ENCODE data around the gene ACOT8. TPM values are rescaled to one million over a fixed set of nuclear protein-coding genes. Genes with fewer than 3 reads are reported as not detected.

The ACOT8 gene
- total RNA-seq, 4 donors from 2014 or later: 56.9 to 93.8 (median 78.3) TPM

- no peak for DNase-seq
- Histone ChIP-seq H3K27me3 (no peaks in the 10 kb centered on the region), H3K4me1 (no peaks in the 10 kb centered on the region), H3K4me3 (no peak overlapping the region), H3K27ac (no peak overlapping the region), H3K9me3 (no peaks in the 10 kb centered on the region), H3K36me3 (peaks cover 0 to 56% (median 0%) of the 10 kb centered on the region in 3 donors)
- TF ChIP-seq CTCF (IDR thresholded peaks at IDR 0.05) (no peak), POLR2A (IDR thresholded peaks at IDR 0.05) (no peak)
Measured at GRCh38 chr20:45899046-45899835, 42.0 kb upstream of the ACOT8 start.

- TF ChIP-seq CTCF (IDR thresholded peaks at IDR 0.05): no peak
- no peak for TF ChIP-seq POLR2A (IDR thresholded peaks at IDR 0.05)
- Histone ChIP-seq H3K27me3 (no peaks in the 10 kb centered on the region), H3K4me1 (peaks cover 0 to 4% (median 1%) of the 10 kb centered on the region in 4 donors), H3K36me3 (peaks cover 0 to 60% (median 0%) of the 10 kb centered on the region in 3 donors), H3K27ac (no peak overlapping the region), H3K9me3 (no peaks in the 10 kb centered on the region), H3K4me3 (no peak overlapping the region)
- no peak for DNase-seq
Measured at GRCh38 chr20:45898285-45898684, 41.1 kb upstream of the ACOT8 start.

GRCh38 chr20:45897692-45898091, 40.5 kb upstream of the ACOT8 start:
- TF ChIP-seq CTCF (IDR thresholded peaks at IDR 0.05): no peak
- no peak for TF ChIP-seq POLR2A (IDR thresholded peaks at IDR 0.05)
- no peak overlapping the region for H3K4me3 ChIP-seq
- peaks cover 0 to 60% (median 0%) of the 10 kb centered on the region in 3 donors for H3K36me3 ChIP-seq
- no peak overlapping the region for H3K27ac ChIP-seq
- H3K4me1 ChIP-seq: peaks cover 0 to 9% (median 5%) of the 10 kb centered on the region in 4 donors
- no peaks in the 10 kb centered on the region for H3K9me3 ChIP-seq
- DNase-seq: no peak
- H3K27me3 ChIP-seq: no peaks in the 10 kb centered on the region

- peaks cover 0 to 13% (median 8%) of the 10 kb centered on the region in 4 donors for H3K4me1 ChIP-seq
- no peaks in the 10 kb centered on the region for H3K9me3 ChIP-seq
- no peaks in the 10 kb centered on the region for H3K27me3 ChIP-seq
- no peak for DNase-seq
- H3K36me3 ChIP-seq: peaks cover 0 to 60% (median 0%) of the 10 kb centered on the region in 3 donors
- H3K4me3 ChIP-seq: no peak overlapping the region
- TF ChIP-seq CTCF (IDR thresholded peaks at IDR 0.05) (no peak), POLR2A (IDR thresholded peaks at IDR 0.05) (no peak)
- no peak overlapping the region for H3K27ac ChIP-seq
Measured at GRCh38 chr20:45897289-45897688, 40.1 kb upstream of the ACOT8 start.

GRCh38 chr20:45896641-45897161, 39.5 kb upstream of the ACOT8 start:
- TF ChIP-seq POLR2A (IDR thresholded peaks at IDR 0.05) (no peak), CTCF (IDR thresholded peaks at IDR 0.05) (no peak)
- H3K27ac ChIP-seq: no peak overlapping the region
- H3K36me3 ChIP-seq: peaks cover 0 to 60% (median 0%) of the 10 kb centered on the region in 3 donors
- H3K9me3 ChIP-seq: no peaks in the 10 kb centered on the region
- no peaks in the 10 kb centered on the region for H3K27me3 ChIP-seq
- no peak for DNase-seq
- H3K4me3 ChIP-seq: no peak overlapping the region
- peaks cover 0 to 18% (median 11%) of the 10 kb centered on the region in 4 donors for H3K4me1 ChIP-seq

Measured in Peyer's patch (tissue), 4 donors.